T47D (cell line): ENCODE measurements around the gene GJB5.

ENCODE experiments used
- DNase-seq, 2 experiments: peaks; one replicate each; pipeline versions ENCODE4 v3.0.0 to v3.0.0-alpha.2; 2011 to 2012; ENCODE audit warnings: low read depth in 1 of 2, low spot score in 1 of 2
- JUND ChIP-seq: IDR thresholded peaks from 2 replicates; pipeline ENCODE4 v1.6.1; 2012; ENCODE audit warnings: low read depth
- in situ Hi-C: cut with HindIII; loops from 2 replicates; pipeline ENCODE4 v1.10.0; 2016; ENCODE audit warnings: low sequenced_read_pairs, low pct_unique_long_range_greater_than_20kb

The GJB5 gene

GRCh38 chr1:34754964-34755637, at the start of gene GJB5:
TSS of gene GJB5 (plus strand) at chr1:34755047. CDS start at chr1:34757331, 2,284 bp downstream.
- no peak for TF ChIP-seq JUND
- in situ Hi-C loops: no loop called here
- peak in 1 of 2 experiments; percentile 76 for DNase-seq

- TF ChIP-seq JUND: no peak
- in situ Hi-C loops: no loop called here
- DNase-seq: no peak
Observed at GRCh38 chr1:34705077-34705476, 49.8 kb upstream of the GJB5 start.

GRCh38 chr1:34708106-34708505, 46.7 kb upstream of the GJB5 start:
- no peak for TF ChIP-seq JUND
- in situ Hi-C loops: no loop called here
- no peak for DNase-seq

GRCh38 chr1:34709547-34709946, 45.3 kb upstream of the GJB5 start:
- in situ Hi-C loops: no loop called here
- peak; percentile 4 to 39 for DNase-seq
- no peak for TF ChIP-seq JUND

- no peak for DNase-seq
- no peak for TF ChIP-seq JUND
- in situ Hi-C loops: no loop called here
Observed at GRCh38 chr1:34710812-34711211, 44.0 kb upstream of the GJB5 start.

GRCh38 chr1:34711485-34711884, 43.4 kb upstream of the GJB5 start:
- TF ChIP-seq JUND: no peak
- DNase-seq: peak in 1 of 2 experiments; percentile 13
- in situ Hi-C loops: no loop called here

- no peak for TF ChIP-seq JUND
- in situ Hi-C loops: no loop called here
Observed at GRCh38 chr1:34712007-34712688, 42.7 kb upstream of the GJB5 start.

GRCh38 chr1:34713443-34713842, 41.4 kb upstream of the GJB5 start:
- TF ChIP-seq JUND: no peak
- DNase-seq: no peak
- in situ Hi-C loops: no loop called here

More at GRCh38 chr1:34712007-34712688, 42.7 kb upstream of the GJB5 start:
- DNase-seq: no peak

- DNase-seq: no peak
- in situ Hi-C loops: no loop called here
- TF ChIP-seq JUND: no peak
Observed at GRCh38 chr1:34714386-34714785, 40.5 kb upstream of the GJB5 start.

- TF ChIP-seq JUND: no peak
- no peak for DNase-seq
- in situ Hi-C loops: no loop called here
Observed at GRCh38 chr1:34715139-34715538, 39.7 kb upstream of the GJB5 start.

GRCh38 chr1:34721241-34721640, 33.6 kb upstream of the GJB5 start:
- in situ Hi-C loops: no loop called here
- no peak for DNase-seq
- no peak for TF ChIP-seq JUND

GRCh38 chr1:34721646-34722355, 33.0 kb upstream of the GJB5 start:
- TF ChIP-seq JUND: no peak
- in situ Hi-C loops: no loop called here

GRCh38 chr1:34726861-34727260, 28.0 kb upstream of the GJB5 start:
- no peak for DNase-seq
- no peak for TF ChIP-seq JUND
- in situ Hi-C loops: no loop called here

More at GRCh38 chr1:34721646-34722355, 33.0 kb upstream of the GJB5 start:
- no peak for DNase-seq
